AG09319 (cell line): ENCODE measurements around the gene POMT2.

Experiments used
- DNase-seq: peaks from one replicate; pipeline ENCODE4 v3.0.0-alpha.2; 2010; ENCODE audit warnings: low read depth; ENCODE audit errors: extremely low read depth
- TF ChIP-seq, protein P1 (sequence below): IDR thresholded peaks from 2 replicates; pipeline ENCODE4 v1.5.1; 2011; ENCODE audit warnings: low read depth, mild to moderate bottlenecking, inconsistent platforms, low read length, moderate library complexity

Gene POMT2

DNA sequence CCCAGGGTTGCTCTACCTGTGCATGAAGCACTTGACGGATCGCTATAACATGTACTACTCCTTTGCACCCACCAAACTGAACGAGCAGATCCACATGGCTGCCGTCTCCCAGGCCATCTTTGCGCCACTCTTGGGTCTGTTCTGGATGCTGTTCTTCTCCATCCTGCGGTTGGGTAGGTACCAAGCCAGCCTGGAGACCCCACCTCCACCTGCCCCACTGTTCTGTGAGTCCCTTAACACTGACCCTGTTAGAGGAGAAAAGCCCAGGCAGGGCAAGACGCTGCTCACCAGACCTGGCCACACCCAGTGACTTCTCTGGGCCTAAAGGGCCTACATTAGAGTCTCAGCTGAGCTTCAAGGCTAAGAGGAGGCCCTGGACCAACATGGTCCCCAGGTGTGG lies 71.4 kb downstream of the POMT2 start:
- TF ChIP-seq, protein P1, sequence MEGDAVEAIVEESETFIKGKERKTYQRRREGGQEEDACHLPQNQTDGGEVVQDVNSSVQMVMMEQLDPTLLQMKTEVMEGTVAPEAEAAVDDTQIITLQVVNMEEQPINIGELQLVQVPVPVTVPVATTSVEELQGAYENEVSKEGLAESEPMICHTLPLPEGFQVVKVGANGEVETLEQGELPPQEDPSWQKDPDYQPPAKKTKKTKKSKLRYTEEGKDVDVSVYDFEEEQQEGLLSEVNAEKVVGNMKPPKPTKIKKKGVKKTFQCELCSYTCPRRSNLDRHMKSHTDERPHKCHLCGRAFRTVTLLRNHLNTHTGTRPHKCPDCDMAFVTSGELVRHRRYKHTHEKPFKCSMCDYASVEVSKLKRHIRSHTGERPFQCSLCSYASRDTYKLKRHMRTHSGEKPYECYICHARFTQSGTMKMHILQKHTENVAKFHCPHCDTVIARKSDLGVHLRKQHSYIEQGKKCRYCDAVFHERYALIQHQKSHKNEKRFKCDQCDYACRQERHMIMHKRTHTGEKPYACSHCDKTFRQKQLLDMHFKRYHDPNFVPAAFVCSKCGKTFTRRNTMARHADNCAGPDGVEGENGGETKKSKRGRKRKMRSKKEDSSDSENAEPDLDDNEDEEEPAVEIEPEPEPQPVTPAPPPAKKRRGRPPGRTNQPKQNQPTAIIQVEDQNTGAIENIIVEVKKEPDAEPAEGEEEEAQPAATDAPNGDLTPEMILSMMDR, result no peak
- DNase-seq, result no peak

DNA sequence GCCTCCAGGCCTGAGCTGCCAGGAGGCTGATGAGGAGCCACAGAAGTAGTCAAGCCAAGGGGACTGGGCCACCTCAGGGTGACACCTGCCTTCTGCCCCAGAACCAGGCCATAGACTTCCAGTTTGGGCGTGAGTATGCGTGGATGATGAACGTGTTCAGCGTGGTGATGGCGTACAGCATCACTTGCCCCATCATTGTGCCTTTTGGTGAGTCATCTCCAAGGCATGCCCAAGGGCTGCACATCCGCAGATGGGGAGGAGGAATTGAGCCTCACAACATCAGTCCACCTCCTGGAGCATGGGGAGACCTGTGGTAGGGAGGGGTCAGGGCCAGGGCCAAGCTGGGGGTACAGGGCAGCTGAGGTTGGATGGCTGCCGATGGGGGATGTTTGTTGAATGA lies 72.0 kb downstream of the POMT2 start:
- DNase-seq, result no peak
- TF ChIP-seq, protein P1, result no peak

DNA sequence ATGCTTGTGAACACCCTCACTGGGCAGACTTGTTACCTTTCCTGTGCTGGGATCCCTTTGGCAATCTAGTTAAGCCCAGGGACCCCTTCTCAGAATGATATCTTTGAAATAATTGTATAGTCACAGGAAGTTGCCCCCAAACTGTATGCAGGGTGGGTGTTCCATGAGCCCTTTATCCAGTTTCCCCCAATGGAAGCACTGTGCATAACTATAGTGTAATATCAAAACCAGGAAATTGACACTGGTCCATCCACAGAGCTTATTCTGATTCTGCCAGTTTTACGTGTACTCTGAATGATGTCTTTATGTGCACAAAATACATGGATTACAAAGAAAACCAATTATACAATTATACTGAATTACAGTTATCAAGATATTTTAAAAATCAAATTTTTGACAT lies 73.9 kb downstream of the POMT2 start:
- no peak for DNase-seq
- TF ChIP-seq, protein P1, result no peak

DNA sequence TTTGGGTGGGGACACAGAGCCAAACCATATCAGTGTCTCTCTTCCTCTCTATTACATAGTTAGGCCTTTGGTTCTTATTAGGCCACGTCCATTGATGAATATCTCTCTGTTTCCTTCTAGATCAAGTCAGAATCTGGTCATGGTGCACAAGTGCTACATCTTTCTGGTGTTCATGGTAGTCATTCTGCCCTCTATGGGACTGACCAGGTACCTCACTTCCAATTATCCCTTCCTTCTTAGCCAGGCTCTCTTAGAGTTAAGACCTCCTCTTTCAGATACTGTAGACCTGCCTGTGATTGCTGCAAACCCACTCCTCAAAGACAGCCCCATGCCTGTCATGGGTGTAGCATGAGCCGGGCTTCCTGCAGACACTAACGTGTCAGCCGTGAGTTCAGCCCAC lies 74.9 kb downstream of the POMT2 start:
- TF ChIP-seq, protein P1, result no peak
- DNase-seq, result no peak

DNA sequence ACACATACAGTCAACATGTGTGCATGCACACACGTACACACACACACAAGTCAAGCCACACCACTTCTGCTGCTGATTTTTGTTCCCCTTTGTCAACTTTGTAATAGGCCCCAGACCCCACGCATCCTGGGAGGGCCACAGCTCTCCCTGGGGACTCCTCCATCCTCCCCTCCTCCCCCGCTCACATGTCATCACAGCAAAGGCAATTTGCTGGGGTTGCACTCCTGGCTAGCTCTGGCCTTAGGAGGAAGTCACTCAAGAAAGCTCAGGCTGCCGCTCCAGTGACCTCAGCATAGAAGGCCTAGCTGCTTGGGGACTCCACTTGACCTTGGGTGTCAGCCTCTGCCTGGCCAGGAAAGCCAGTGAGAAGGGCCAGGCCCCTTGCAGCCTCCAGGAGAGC lies 76.8 kb downstream of the POMT2 start:
- DNase-seq, result no peak
- TF ChIP-seq, protein P1, result no peak

DNA sequence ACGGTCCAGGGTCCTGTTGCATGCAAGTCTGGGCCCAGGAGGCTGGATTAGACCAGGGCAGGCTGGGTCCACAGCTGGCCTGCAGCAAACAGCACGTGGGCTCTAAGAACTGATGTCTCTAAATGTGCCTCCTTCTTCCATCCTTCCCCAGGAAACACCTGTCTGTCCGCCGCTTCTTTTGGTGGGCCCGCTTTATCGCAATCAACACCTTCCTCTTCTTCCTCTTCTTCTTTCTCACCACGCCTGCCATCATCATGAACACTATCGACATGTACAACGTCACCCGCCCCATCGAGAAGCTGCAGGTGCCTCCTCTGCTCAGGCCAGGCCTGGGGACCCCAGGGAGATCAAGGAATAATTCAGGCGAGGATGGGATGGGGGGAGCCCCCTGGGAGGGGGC lies 77.9 kb downstream of the POMT2 start:
- no peak for DNase-seq
- TF ChIP-seq, protein P1, result no peak

DNA sequence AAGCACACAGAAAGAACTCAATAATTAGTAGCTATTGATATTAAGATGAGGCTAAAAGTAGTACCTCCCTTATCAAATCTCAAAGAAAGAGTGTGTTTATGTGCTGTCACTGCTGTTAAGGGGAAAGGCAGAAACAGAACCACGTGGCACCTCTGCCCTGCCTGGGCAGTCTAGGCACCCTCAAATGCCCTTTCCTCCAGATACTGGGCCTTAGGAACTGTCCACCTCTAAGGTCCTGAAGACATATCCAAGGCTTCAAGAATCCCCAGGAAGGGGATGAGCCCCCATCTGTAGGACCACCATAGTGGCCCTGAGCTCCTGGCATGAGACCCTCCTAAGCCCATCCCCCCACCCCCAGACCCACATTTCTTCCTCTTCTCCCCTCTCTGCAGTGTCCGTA lies 78.7 kb downstream of the POMT2 start:
- DNase-seq, result no peak
- TF ChIP-seq, protein P1, result no peak
